Transverse colon (tissue), 4 donors: ENCODE data around the gene FAAH.

Experiments used
- CTCF ChIP-seq, 5 experiments: fragments of 200-600 bp in 3 of 5; fragments of 450-650 bp in 2 of 5; sonication (generic) in 3 of 5; IDR thresholded peaks; 1 replicate in 2 of 5; 2 replicates in 3 of 5; pipeline ENCODE4 v1.5.1; 2016 to 2017; ENCODE audit warnings: antibody characterized with exemption in 5 of 5, inconsistent platforms in 3 of 5, mild to moderate bottlenecking in 2 of 5, moderate library complexity in 1 of 5
- POLR2A ChIP-seq: fragments of 450-650 bp; IDR thresholded peaks from one replicate; pipeline ENCODE4 v1.6.1; 2016; ENCODE audit warnings: antibody characterized with exemption, mild to moderate bottlenecking, moderate library complexity
- POLR2AphosphoS5 ChIP-seq, 3 donors: sonication (generic); formaldehyde crosslinking; IDR thresholded peaks; one replicate each; pipeline ENCODE4 v1.6.1; 2016; ENCODE audit warnings: antibody characterized with exemption in 3 of 3

- peak; percentile 50 for TF ChIP-seq POLR2A
- TF ChIP-seq CTCF (IDR thresholded peaks at IDR 0.05), result no peak
- TF ChIP-seq POLR2AphosphoS5 (IDR thresholded peaks at IDR 0.05), result peak in 2 of 3 donors; percentile 74 to 75
These were observed at the start of gene FAAH for GRCh38 chr1:46394108-46394871.
